GM19328 (cell line): ENCODE data around the gene CHSY3.

ENCODE experiments used
- ATAC-seq: cut with Tn5 transposase; IDR thresholded peaks from one replicate; pipeline ENCODE4 v1.9.1; 2021; ENCODE audit warnings: mild to moderate bottlenecking, moderate library complexity; ENCODE audit not compliant: unreplicated experiment

CHSY3 gene

DNA sequence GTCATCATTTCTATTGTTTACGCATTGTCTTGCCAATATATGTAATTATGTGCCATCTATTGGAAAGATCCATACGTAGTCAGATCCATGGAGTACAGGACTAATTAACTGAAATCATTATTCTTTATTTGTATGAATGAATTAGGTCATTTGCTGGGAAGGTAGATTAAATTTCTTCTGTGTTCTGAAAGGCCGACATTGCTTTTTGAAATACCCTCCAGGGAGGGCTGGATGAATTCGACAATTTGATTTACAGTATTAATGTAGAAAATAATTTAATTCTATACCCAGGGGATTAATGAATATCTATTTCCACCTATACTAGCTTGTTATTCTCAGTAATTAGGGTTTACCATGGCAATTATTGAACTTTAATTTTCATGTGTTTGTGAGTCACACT lies 117.6 kb downstream of the CHSY3 start:
- no peak for ATAC-seq

DNA sequence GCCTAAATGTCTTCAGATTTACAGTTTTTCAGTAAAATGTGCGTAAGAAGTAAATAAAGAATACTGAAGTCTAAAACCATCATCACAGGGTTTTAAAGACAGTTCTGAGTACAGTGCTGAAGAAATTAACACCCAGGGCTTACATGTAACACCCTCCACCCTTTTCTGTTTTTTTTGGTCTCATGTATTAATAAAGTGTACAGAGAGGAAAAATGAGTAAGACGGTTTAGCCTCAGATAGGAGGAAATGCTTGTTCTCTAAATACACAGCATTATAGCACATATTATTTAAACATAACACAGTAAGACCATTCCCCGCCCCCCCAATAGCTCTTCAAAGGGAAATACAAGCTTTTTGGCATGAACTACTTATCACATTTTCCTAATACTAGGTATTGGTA lies 119.3 kb downstream of the CHSY3 start:
- ATAC-seq: no peak

DNA sequence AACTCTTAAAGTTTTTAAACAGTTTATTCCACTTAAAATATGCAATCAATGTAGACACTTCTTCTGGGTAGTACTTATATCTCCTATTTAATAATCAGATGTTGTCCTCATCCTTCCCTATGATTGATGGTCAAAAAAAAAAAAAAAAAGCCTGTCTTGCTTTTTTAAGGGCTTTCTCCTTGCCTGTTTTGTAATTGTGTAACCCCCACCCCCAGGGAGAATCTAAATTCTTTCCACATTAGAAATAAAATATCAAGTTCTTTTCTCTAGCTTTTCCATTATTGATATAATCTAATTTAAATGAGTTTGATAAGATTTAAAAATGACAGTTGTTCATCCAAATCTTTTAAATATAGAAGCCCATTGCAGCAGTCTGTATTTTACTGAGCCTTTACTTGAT lies 119.7 kb downstream of the CHSY3 start:
- no peak for ATAC-seq

DNA sequence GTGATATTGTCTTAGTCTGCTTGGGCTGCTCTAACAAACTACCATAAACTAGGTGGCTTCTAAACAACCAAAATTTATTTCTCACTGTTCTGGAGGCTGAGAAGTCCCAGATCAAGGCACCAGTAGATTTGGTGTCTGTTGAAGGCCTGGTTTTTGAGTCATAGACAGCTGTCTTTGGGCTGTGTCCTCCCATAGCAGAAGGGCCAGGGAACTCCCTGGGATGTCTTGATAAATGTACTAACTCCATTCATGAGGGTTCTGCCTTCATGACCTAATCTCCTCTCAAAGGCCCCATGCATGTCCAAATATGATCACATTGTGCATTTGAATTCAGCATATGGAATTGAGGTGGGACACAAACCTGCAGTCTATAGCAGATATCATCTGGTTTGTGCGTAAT lies 121.2 kb downstream of the CHSY3 start:
- ATAC-seq: no peak

DNA sequence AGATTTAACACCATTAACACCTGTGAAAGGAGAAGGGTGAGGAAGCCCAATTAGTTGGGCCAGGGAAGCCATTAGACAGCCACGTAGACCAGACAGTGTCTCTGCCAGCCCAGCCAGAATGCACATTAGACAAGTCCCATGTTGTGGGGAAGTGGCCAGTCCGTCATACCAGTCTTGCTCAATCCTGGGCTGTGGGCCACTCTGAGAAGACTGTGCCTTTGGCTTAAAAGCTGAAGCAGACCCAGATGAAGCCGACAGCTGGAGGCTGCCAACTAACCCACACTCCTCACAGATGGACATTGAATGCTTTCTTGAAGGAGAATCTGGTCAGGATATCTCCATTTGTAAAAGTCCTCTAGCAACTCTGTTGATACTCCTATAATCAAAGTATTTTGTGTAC lies 128.5 kb downstream of the CHSY3 start:
- no peak for ATAC-seq

DNA sequence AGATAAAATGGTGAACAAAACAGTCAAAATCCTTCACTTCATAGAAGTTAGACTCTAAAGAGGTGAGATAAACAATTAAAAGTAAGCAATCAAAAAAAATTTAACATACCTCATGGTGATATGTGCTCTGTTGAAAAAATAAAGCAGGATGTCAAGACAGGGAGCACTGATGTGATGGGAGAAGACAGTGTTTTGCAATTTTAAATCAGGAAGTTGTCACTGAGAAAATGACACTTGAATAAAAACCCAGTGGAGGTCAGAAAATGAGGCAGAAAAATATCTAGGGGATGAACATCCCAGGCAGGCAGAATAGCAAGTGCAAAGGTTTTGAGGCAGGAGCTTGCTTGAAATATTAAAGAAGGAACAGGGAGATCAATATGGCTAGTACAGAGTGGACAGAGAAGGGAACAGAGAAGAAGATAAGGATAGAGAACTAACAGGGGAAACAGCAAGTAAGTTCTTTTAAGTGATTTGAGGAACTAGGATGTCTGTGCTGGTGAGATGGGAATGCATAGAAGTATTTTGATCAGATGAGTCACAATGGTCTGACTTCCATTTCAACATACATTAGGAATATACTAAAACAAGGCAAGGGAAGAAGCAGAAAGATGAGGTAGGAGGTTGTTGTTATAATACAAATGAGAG lies 130.4 kb downstream of the CHSY3 start:
- no peak for ATAC-seq

DNA sequence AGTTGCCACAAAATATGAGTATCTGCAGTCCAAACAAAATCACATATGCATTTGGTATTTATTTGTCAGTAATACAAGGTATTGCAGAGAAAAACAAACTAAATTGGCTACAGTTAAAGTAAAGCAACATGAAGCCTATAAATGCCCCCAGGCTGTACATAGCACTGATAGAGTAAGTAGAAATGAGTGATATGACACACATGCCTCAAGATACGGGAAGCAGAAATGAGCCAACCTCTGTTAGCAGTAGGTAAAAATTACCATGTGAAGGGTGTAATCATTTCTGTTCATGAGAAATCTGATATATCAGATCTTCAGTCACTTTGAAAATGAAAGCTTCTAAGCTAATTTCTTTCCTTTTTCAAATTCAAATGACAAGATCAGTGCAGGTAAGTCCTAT lies 131.1 kb downstream of the CHSY3 start:
- ATAC-seq: no peak

DNA sequence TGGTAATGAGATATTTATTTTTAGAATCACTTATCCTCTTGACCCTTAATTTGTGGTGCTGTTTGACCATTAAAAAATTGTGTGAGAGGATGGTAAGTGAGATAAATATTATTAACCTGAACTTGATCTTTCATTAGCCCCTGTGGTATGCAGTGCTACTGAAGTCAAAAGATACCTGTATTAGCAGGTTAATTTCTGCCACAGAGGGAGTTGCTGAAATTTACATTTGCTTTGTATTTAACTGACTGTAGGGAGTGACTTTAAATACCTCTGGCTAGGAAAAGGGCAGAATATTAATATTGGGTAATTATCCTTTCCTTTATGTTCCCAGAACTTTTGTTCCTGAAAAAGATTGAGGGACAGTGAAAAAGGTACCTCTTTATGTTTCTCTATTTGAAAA lies 133.6 kb downstream of the CHSY3 start:
- no peak for ATAC-seq

DNA sequence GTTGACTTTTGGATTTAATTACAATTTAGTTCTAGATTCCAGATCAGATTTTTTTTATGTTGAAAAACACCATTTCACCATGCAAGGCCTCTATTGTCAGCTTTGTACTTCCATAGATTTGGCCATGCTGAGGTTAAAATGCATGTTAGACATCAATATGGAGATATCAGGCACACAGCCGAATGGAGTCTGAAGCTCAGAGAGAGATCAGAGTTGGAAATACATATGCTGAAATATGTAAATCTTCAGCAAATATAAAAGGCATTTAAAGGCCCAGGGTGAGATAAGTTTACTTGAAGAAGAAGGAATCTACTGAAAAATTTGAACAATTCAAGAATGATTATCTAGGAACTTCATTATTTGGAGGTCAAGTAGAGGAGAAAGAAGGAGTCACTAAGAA lies 139.6 kb downstream of the CHSY3 start:
- ATAC-seq: no peak

DNA sequence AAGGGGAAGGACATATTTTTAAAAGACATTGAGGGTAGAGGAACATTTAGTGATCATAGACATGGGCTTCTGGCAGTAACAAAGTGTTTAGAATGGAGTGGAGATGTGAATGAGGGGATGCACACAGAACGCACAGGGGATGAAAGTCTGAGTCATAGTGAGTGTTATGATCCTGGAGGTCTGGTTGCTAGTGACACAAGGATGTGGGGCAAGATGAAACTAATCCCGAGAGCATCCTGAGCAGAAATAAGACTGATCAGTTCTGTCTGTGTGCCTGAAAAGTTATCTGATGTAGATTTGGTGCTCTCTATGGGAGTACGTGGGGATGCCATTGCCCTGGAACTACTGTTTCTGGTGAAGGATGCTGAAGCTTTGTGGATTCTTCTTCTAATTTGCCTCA lies 141.1 kb downstream of the CHSY3 start:
- ATAC-seq: no peak

DNA sequence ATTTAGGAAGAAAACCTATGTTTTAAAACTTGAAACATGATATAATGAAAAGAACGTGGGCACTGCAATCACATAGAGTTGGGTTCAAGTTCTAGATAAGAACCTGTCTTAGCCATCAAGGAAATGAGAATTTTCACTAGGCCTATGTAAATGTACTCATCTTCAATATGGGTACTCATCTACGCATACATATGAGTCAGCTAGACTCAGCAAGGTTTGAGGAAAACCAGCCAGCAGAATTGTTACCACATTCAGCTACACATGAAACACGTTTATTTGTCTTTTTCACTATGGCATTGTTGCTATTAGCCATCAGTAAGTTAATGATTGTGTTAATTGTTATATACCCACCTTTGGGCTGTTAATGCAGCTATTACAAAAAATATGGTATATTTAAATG lies 146.3 kb downstream of the CHSY3 start:
- ATAC-seq: no peak

DNA sequence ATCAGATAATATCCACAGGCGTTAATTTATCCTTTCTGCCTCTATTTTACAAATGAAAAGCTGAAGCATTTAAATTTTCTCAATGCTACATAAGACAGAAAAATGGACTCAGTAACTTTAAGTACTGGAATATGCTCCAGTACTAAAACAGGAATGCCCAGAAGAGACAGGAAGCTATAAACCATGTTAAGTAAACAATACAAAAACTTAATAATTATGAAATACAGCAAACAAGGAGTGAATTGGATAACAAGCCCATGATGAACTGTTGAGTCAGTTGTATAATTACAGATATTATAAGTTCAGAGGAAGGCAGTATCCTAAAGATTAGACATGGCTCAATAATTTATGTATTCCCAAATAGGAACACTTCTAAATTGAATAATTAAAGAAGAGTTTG lies 148.5 kb downstream of the CHSY3 start:
- no peak for ATAC-seq

DNA sequence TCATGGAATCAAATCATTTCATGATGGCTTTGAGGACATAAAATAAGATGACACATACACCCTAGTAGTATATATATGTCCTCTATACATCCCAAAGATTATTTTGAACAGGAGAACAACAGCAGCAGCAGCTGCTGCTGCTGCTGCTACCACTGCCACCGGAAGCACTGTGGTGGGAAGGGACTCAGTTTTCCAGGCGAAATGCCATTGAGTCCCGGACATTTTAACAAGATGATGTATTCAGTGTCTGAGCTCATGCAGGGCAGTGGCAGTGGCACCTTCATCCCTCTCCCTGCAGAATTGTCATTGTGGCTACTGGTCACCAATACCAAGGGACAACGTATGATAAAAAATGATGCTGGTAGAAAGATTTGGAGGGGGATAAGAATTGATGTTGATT lies 151.3 kb downstream of the CHSY3 start:
- no peak for ATAC-seq

DNA sequence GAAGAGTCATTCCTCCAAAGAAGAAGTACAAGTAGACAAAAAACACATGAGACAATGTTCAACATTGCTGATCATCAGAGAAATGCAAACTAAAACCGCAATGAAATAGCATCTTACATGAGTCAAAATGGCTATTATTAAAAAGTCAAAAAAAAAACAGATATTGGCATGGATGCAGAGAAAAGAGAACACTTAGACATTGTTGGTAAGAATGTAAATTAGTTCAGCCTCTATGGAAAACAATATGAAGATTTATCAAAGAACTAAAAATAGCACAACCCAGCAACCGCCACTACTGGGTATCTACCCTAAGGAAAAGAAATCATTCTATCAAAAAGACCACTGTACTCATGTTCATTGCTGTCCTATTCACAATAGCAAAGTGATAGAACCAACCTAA lies 157.5 kb downstream of the CHSY3 start:
- no peak for ATAC-seq

DNA sequence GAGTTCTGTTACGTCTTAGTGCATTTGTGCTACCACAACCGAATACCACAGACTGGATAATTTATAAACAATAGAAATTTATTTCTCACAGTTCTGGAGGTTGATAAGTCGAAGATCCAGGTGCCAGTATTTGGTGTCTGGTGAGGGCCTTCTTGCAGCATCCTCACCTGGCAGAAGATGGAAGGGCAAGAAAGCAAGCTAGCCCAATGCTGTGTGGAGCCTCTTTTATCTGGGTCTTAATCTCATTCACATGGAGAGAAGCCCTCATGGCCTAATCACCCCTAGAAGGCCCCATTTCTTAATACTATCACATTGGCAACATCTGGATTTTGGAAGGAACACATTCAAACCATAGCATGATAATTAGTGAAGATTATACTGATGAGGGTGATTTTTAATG lies 159.3 kb downstream of the CHSY3 start:
- no peak for ATAC-seq

DNA sequence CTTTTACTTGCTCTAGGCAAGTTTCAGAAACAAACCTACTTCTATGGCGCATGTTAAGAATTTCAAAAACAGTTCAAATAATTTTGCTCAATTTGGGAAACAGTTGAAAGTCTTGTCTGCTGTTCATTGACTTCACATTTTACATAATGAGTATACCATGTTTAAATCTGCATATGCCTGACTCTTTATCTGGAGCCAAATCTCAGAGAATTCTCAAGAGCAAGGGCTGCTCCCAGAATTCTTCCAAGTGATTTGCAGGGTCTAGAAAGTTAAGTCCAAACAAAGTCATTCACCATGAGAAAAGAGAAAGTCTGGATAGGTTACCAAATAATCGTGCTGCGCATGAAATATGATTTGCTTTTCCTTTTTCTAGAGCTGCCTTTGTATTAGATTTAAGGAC lies 160.2 kb downstream of the CHSY3 start:
- ATAC-seq: no peak

DNA sequence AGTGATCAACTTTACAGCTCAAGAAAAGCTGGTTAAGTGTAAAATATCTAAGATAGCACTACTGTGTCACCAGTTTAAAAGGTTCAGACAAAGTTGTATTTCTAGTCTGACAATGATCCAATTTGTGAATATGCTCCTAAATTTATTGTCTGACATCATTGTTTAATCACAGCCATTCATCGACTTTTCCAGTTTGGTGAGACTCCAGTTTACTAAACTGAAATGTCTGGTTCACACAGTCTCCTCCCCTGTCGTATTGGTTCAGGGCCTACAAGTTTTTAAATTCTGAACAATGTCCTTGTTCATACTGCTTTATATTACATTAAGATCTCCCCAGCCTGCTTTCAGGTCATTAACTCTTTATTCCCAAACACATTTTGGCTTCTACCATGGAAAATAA lies 161.4 kb downstream of the CHSY3 start:
- ATAC-seq: no peak

DNA sequence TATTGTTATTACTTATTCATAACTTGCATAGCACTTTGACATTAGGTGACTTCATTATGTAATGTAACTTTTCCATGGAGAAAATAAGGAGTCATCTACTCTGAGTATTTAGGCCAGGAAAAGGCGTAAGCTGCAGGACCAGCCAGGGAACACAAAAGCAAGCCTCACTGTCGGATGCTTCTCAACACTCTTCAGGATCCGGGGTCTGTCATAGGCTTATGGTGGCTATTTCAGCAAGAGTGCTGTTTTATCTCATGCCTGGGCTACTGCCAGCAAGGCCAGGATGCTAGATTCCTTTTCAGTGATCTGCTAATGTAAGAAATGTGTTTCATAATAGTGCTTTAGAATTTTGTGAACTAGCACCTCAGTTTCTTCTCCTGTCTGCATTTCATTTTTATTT lies 162.4 kb downstream of the CHSY3 start:
- no peak for ATAC-seq

DNA sequence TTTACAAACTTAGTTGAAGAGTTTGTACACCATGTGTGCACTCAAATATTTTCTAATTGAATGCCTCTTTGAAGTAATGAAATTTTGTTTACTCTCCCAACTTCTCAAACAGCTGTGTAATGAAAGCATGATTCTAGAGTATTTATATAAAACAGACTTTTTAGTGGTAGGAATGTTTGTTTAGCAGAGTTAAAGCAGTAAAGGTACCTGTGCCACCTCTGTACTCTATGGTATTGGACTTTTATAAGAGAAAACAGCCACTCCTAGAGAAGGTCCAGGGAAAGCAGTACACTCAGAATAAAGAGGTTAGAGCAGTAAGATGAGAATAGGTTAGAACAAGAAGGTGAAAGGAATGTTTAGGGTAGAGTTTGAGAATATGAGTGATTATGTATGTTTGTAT lies 163.1 kb downstream of the CHSY3 start:
- ATAC-seq: no peak

DNA sequence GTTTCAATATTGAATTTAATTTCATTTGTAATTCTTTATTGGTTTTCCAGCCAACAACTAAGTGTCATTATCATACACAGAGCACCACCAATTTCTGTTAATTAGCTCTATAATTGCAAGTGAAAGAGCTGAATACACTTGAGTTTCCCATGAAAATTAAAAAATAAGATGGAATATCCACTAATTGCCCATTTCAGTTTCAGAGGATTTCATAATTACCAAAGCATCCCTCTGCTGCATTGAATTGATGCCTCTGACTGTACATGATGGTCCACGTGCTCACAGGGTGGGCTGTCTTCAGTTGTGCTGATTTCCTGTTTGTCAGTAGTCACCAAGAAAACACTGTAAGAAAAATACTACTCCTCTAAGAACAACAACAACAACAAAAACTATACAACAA lies 163.8 kb downstream of the CHSY3 start:
- no peak for ATAC-seq

DNA sequence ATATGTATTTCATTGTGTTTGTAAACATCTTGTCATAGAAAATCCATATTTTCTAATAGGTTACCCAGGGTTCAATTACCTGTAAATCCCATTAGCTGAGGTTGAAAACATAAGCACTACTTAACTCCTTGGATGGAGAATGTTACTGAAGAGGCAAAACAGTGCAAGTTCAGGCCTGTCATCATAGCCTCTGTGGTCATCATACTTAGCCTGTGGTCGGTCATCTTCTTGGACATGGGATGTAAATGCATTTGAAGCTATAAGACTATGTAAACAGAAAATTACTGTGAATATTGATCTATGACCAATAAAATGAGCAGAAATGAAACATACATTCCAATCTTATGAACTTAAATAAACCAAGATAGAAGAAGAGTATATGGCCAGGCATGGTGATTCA lies 164.7 kb downstream of the CHSY3 start:
- no peak for ATAC-seq

DNA sequence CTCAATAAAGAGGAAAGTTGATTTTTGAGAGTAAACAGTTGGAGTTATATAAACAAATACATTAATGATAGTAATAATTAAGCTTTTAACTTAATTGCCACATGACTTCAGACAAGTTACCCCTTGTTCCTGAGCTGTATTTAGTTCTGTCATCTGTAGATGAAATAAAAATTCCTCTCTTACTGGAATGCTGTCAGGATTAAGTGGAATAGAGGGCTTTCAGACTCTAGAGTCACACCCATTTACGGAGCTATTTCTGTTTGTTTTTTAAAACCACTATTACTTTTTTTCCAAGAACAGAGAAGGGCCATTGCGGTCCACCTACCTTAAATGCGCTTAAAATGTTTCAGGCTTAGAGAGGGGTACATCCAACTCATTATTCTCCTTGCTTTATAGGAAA lies 170.6 kb downstream of the CHSY3 start:
- no peak for ATAC-seq

DNA sequence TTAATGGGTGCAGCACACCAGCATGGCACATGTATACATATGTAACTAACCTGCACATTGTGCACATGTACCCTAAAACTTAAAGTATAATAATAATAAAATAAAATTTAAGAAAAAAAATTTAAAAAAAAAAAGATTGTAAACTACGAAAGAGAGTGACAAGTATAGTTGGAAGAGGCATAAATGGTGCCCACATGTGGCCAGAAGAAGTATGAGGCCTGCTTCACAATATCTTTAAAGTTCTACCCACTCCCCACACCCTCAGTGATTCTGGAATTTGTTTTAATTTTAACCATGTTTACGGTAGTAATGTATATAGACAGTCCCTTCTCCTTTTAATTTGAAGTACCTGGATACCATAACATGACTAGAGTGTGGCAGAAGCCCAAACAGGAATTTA lies 172.7 kb downstream of the CHSY3 start:
- ATAC-seq: no peak

DNA sequence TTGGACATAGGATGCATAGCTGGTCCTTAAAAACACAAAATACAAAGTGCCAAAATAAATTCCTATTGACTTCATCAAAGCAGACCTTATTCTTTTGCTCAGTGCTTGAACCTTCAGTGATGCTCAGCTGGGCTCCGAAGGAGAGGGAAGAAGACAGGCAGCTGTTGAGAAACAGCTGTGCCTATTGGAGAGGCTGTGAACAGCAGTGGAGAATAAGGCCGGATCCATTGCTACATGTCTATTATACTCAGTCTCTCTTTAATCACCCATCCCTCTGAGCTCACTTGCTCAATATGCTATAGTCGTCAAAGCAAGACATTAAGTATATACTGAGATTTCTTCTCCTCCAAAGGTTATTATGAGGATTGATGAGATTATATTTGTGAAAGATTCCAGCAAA lies 174.4 kb downstream of the CHSY3 start:
- no peak for ATAC-seq
